ENCODE data around the gene GALNT7. TPM values are rescaled to one million over a fixed set of nuclear protein-coding genes. Genes with fewer than 3 reads are reported as not detected.

GALNT7 gene
- polyA plus RNA-seq, 1 donor from 2014 or later: 15.0 TPM

DNA sequence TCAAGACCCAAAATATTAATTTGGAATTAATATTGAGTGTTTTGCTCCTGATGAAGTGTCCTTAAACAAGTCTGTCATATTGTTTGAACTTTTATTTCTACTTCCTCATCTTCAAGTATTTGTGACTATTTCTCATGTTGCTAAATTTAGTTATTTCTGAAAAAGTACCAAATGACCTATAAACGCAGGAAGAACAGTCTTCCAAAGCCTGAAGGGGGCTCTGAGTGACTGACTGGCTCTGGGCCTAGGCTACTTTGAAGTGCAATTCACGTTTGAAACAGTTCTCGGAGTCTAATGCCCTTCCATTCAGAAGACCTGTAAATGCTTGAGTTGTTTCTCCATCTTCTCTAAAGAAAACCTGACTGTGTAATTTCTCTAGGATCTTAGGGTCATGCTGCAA, 26.5 kb downstream of the GALNT7 start:
- Histone ChIP-seq H3K27me3 (ENCODE audit: insufficient read depth, low read depth, low read length) (no peaks in the 10 kb centered on the region), H3K9ac (ENCODE audit: low read length) (no peak overlapping the region), H3K27ac (ENCODE audit: low read length) (no peak overlapping the region), H3K79me2 (replicated peaks; ENCODE audit: insufficient read depth, low read length) (peaks cover 19% of the 10 kb centered on the region), H3K4me3 (ENCODE audit: low read length) (no peak overlapping the region), H3K9me3 (ENCODE audit: low read length) (no peaks in the 10 kb centered on the region), H3K36me3 (ENCODE audit: insufficient read depth, low read length) (no peaks in the 10 kb centered on the region), H3K4me2 (ENCODE audit: low read length) (no peak overlapping the region), H3K9me2 (ENCODE audit: insufficient read depth, low read length) (no peaks in the 10 kb centered on the region), H4K20me1 (ENCODE audit: insufficient read depth) (no peaks in the 10 kb centered on the region), H3F3A (ENCODE audit: insufficient read depth, low read length, poor library complexity, severe bottlenecking) (no peaks in the 10 kb centered on the region), H2AFZ (ENCODE audit: low read depth, low read length) (no peak overlapping the region)
- no peak for TF ChIP-seq POLR2AphosphoS5 (IDR thresholded peaks at IDR 0.05)
- no peak for TF ChIP-seq RAD21 (conservative IDR thresholded peaks at IDR 0.05)
- no peak for TF ChIP-seq SMC3 (conservative IDR thresholded peaks at IDR 0.05; ENCODE audit: poor library complexity)
- no peak for TF ChIP-seq EZH2 (IDR thresholded peaks at IDR 0.05; ENCODE audit: borderline replicate concordance, insufficient read depth, low read length, poor library complexity, severe bottlenecking)
- TF ChIP-seq, protein P1, sequence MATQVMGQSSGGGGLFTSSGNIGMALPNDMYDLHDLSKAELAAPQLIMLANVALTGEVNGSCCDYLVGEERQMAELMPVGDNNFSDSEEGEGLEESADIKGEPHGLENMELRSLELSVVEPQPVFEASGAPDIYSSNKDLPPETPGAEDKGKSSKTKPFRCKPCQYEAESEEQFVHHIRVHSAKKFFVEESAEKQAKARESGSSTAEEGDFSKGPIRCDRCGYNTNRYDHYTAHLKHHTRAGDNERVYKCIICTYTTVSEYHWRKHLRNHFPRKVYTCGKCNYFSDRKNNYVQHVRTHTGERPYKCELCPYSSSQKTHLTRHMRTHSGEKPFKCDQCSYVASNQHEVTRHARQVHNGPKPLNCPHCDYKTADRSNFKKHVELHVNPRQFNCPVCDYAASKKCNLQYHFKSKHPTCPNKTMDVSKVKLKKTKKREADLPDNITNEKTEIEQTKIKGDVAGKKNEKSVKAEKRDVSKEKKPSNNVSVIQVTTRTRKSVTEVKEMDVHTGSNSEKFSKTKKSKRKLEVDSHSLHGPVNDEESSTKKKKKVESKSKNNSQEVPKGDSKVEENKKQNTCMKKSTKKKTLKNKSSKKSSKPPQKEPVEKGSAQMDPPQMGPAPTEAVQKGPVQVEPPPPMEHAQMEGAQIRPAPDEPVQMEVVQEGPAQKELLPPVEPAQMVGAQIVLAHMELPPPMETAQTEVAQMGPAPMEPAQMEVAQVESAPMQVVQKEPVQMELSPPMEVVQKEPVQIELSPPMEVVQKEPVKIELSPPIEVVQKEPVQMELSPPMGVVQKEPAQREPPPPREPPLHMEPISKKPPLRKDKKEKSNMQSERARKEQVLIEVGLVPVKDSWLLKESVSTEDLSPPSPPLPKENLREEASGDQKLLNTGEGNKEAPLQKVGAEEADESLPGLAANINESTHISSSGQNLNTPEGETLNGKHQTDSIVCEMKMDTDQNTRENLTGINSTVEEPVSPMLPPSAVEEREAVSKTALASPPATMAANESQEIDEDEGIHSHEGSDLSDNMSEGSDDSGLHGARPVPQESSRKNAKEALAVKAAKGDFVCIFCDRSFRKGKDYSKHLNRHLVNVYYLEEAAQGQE (IDR thresholded peaks at IDR 0.05; ENCODE audit: borderline replicate concordance): no peak
- no peak for TF ChIP-seq MXI1 (conservative IDR thresholded peaks at IDR 0.05; ENCODE audit: poor library complexity, severe bottlenecking)
- no peak for TF ChIP-seq CTCF (IDR thresholded peaks at IDR 0.05; ENCODE audit: poor library complexity, severe bottlenecking)
- no peak for TF ChIP-seq EP300 (conservative IDR thresholded peaks at IDR 0.05; ENCODE audit: poor library complexity, severe bottlenecking)
- TF ChIP-seq TAF1 (IDR thresholded peaks at IDR 0.05; ENCODE audit: low read depth): no peak

- Histone ChIP-seq H3K4me2 (ENCODE audit: low read length) (no peak overlapping the region), H2AFZ (ENCODE audit: low read depth, low read length) (no peak overlapping the region), H3K79me2 (replicated peaks; ENCODE audit: insufficient read depth, low read length) (peaks cover 20% of the 10 kb centered on the region), H3K9me2 (ENCODE audit: insufficient read depth, low read length) (no peaks in the 10 kb centered on the region), H3K27ac (ENCODE audit: low read length) (no peak overlapping the region), H3K9me3 (ENCODE audit: low read length) (no peaks in the 10 kb centered on the region), H3K9ac (ENCODE audit: low read length) (no peak overlapping the region), H3K4me3 (ENCODE audit: low read length) (no peak overlapping the region), H3F3A (ENCODE audit: insufficient read depth, low read length, poor library complexity, severe bottlenecking) (no peaks in the 10 kb centered on the region), H4K20me1 (ENCODE audit: insufficient read depth) (no peaks in the 10 kb centered on the region), H3K27me3 (ENCODE audit: insufficient read depth, low read depth, low read length) (no peaks in the 10 kb centered on the region), H3K36me3 (ENCODE audit: insufficient read depth, low read length) (no peaks in the 10 kb centered on the region)
- TF ChIP-seq EP300 (conservative IDR thresholded peaks at IDR 0.05; ENCODE audit: poor library complexity, severe bottlenecking): no peak
- TF ChIP-seq POLR2AphosphoS5 (IDR thresholded peaks at IDR 0.05): no peak
- TF ChIP-seq CTCF (IDR thresholded peaks at IDR 0.05; ENCODE audit: poor library complexity, severe bottlenecking): no peak
- no peak for TF ChIP-seq SMC3 (conservative IDR thresholded peaks at IDR 0.05; ENCODE audit: poor library complexity)
- TF ChIP-seq RAD21 (conservative IDR thresholded peaks at IDR 0.05): no peak
- no peak for TF ChIP-seq TAF1 (IDR thresholded peaks at IDR 0.05; ENCODE audit: low read depth)
- TF ChIP-seq EZH2 (IDR thresholded peaks at IDR 0.05; ENCODE audit: borderline replicate concordance, insufficient read depth, low read length, poor library complexity, severe bottlenecking): no peak
- TF ChIP-seq, protein P1 (IDR thresholded peaks at IDR 0.05; ENCODE audit: borderline replicate concordance): no peak
- no peak for TF ChIP-seq MXI1 (conservative IDR thresholded peaks at IDR 0.05; ENCODE audit: poor library complexity, severe bottlenecking)
Observed at GRCh38 chr4:173199553-173199952, 30.9 kb downstream of the GALNT7 start.

Data from neural cell (in vitro differentiated cells).